ENCODE data around the gene ZBTB7B.

DNA sequence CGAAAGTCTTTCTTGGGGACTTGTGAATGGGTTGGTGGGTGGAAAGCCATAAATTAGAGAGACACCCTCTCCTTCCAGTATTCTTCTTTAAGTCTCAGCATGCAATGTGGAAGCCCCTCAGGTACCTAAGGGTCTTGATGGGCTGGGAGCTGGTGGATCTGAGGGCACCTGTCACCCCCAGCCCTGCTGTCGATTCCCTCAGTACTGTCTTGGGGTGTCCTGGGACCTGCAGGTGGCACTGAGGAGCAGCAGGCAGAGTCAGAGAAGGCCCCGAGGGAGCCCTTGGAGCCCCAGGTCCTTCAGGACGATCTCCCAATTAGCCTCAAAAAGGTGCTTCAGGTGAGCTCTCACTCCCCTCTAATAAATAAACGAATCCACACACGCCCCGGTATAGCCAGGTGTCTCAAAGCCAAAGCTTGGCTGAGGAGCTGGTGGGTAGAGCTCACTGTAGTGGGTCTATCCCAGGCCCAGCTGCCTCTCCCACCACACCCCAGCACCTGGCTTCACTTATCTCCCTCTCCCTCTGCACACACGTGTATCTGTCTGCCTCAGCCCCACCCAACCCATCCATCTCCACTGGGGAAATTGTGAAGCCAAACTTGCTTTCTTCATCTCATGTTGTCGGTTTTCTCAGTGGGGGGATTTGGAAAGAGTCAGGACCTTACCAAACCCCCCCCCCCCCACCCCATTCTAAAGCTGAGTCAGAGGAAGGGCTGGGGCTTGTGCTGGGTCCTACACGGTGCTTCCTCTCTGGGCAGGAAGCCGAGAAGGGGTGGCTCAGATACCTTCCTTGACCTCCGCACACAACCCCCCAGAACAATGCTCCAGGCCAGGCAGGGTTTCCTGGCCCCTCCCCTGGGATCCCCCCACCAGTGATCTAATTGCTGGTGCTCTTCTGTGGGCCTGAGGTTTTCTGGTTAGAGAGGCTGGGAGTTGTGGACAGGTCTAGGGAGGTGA lies 50.1 kb downstream of the ZBTB7B start:
- TF ChIP-seq GATA3 (IDR thresholded peaks at IDR 0.05; ENCODE audit: low read depth, low read length) (no peak), GATA2 (IDR thresholded peaks at IDR 0.05; ENCODE audit: low read depth, low read length) (no peak)

Data from SH-SY5Y (cell line).